Activated CD8-positive, alpha-beta memory T cell treated with anti-CD3 and anti-CD28 coated beads, Interleukin-2, amount 50 U/mL, for 4 hours (primary cell): Measurements from ENCODE around the gene KYAT1.

Experiments used
- DNase-seq: peaks from one replicate; pipeline ENCODE4 v3.0.0-alpha.2; 2020

The KYAT1 gene

GRCh38 chr9:128881884-128882676, at the start of gene KYAT1, which contains the start of gene LRRC8A:
KYAT1 (minus strand) TSS chr9:128881950; CDS start chr9:128845405, 36,545 bp downstream.
LRRC8A (plus strand) TSS chr9:128882133; CDS start chr9:128907165, 25,032 bp downstream.
- DNase-seq = peak; percentile 99

- no peak for DNase-seq
These were observed 47.8 kb upstream of the KYAT1 start for GRCh38 chr9:128929560-128929959.

- no peak for DNase-seq
These were observed 46.9 kb upstream of the KYAT1 start for GRCh38 chr9:128928624-128929023.

GRCh38 chr9:128927731-128928411, 46.1 kb upstream of the KYAT1 start:
- DNase-seq = peak; percentile 58

- no peak for DNase-seq
These were observed 41.7 kb upstream of the KYAT1 start for GRCh38 chr9:128923493-128923883.

GRCh38 chr9:128921881-128922763, 40.4 kb upstream of the KYAT1 start:
- DNase-seq = peak; percentile 32

GRCh38 chr9:128920381-128921058, 38.8 kb upstream of the KYAT1 start, which contains the start of gene PHYHD1:
PHYHD1 (plus strand) TSS chr9:128920982; CDS start chr9:128922324, 1,342 bp downstream.
- no peak for DNase-seq

- DNase-seq = no peak
These were observed 37.8 kb upstream of the KYAT1 start for GRCh38 chr9:128919402-128920089.

- DNase-seq = no peak
These were observed 37.2 kb upstream of the KYAT1 start for GRCh38 chr9:128918921-128919320.

GRCh38 chr9:128917151-128917849, 35.5 kb upstream of the KYAT1 start:
- DNase-seq = no peak

GRCh38 chr9:128916745-128917144, 35.0 kb upstream of the KYAT1 start:
- DNase-seq = no peak

GRCh38 chr9:128916204-128916603, 34.5 kb upstream of the KYAT1 start:
- DNase-seq = no peak

- DNase-seq = no peak
These were observed 32.4 kb upstream of the KYAT1 start for GRCh38 chr9:128913995-128914772.

GRCh38 chr9:128913048-128913900, 31.5 kb upstream of the KYAT1 start:
- DNase-seq = no peak

GRCh38 chr9:128912270-128912853, 30.6 kb upstream of the KYAT1 start:
- DNase-seq = no peak

GRCh38 chr9:128911529-128912035, 29.8 kb upstream of the KYAT1 start:
- no peak for DNase-seq

- DNase-seq = no peak
These were observed 29.2 kb upstream of the KYAT1 start for GRCh38 chr9:128910906-128911305.

GRCh38 chr9:128909859-128910258, 28.1 kb upstream of the KYAT1 start:
- DNase-seq = no peak

- no peak for DNase-seq
These were observed 26.6 kb upstream of the KYAT1 start for GRCh38 chr9:128908372-128908771.
